Activated CD8-positive, alpha-beta T cell treated with anti-CD3 and anti-CD28 coated beads for 36 hours (primary cell): Measurements from ENCODE around the gene PGPEP1. TPM values are rescaled to one million over a fixed set of nuclear protein-coding genes. Genes with fewer than 3 reads are reported as not detected.

Experiments
- ATAC-seq: fragments of 200-7000 bp; cut with Tn5 transposase; one replicate; pipeline ENCODE4 v1.10.0; 2021; ENCODE audit warnings: mild to moderate bottlenecking, moderate library complexity
- CTCF ChIA-PET: fragments of 350-600 bp; sonication (Branson Sonifier 250); formaldehyde crosslinking; loops from one replicate; lab custom pipeline; 2021; ENCODE audit warnings: antibody characterized with exemption; lab: Charles Lee
- POLR2A ChIA-PET: fragments of 350-600 bp; sonication (Branson Sonifier 250); formaldehyde crosslinking; loops from one replicate; lab custom pipeline; 2021; ENCODE audit warnings: antibody characterized with exemption; lab: Charles Lee
- DNase-seq: peaks from one replicate; pipeline ENCODE4 v3.0.0-alpha.2; 2020
- H3K27ac Mint-ChIP-seq: one replicate; pipeline ENCODE4 v1.8.0; 2021; ENCODE audit warnings: mild to moderate bottlenecking, mixed read lengths
- H3K27me3 Mint-ChIP-seq: one replicate; pipeline ENCODE4 v1.8.0; 2021; ENCODE audit warnings: mixed read lengths
- H3K36me3 Mint-ChIP-seq: one replicate; pipeline ENCODE4 v1.8.0; 2021; ENCODE audit warnings: low read depth, mixed read lengths
- H3K4me1 Mint-ChIP-seq: one replicate; pipeline ENCODE4 v1.8.0; 2021; ENCODE audit warnings: low read depth, mixed read lengths
- H3K4me3 Mint-ChIP-seq: one replicate; pipeline ENCODE4 v1.8.0; 2021; ENCODE audit warnings: mild to moderate bottlenecking, moderate library complexity, mixed read lengths
- H3K9me3 Mint-ChIP-seq: one replicate; pipeline ENCODE4 v1.8.0; 2021; ENCODE audit warnings: mixed read lengths
- intact Hi-C: fragments of 100-400 bp; cut with micrococcal nuclease; formaldehyde crosslinking; loops from one replicate; pipeline ENCODE4 v1.10.0; 2022
- total RNA-seq, 2 experiments: library from RNA; stranded (reverse); gene quantifications; one replicate each; pipeline ENCODE4 v1.2.3, GENCODE V29; 2021
- TF ChIP-seq, protein P1 (sequence below): fragments of 200-600 bp; IDR thresholded peaks from one replicate; pipeline ENCODE4 v1.8.0; 2022; ENCODE audit warnings: antibody characterized with exemption, mild to moderate bottlenecking

The PGPEP1 gene
- total RNA-seq, 2 experiments from 2014 or later: 21.7 to 23.9 TPM

DNA sequence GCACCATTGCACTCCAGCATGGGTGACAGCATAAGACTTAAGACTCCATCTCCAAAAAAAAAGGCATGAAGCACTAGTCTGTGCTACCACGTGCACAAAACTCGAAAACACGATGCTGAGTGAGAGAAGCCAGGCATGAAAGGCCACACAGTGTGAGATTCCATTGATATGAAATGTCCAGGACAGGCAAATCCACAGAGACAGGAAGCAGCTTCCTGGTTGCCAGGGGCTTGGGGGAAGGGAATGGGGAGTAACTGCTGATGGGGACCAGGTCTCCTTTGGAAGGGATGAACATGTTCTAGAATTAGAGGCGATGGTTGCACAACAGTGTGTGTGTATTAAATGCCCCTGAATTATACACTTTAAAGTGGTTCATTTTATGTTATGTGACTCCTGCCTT, 43.1 kb upstream of the PGPEP1 start:
- Mint-ChIP-seq H3K4me1 (peaks cover 60% of the 10 kb centered on the region), H3K27ac (peak overlapping the region; percentile 70), H3K9me3 (no peaks in the 10 kb centered on the region), H3K36me3 (peaks cover 41% of the 10 kb centered on the region), H3K4me3 (no peak overlapping the region), H3K27me3 (no peaks in the 10 kb centered on the region)
- CTCF ChIA-PET: interaction anchor here (1.3 to 2.4 kb wide), 2 partner anchors 16 to 18 kb away, joined by 4 to 15 read pairs; partner anchors contain the start of gene JUND
- POLR2A ChIA-PET: interaction anchor here (0.6 to 4.6 kb wide), 4 partner anchors 13 to 127 kb away, joined by 3 to 48 read pairs (median 5); partner anchors contain the start of gene JUND
- DNase-seq (no peak), ATAC-seq (no peak)
- TF ChIP-seq, protein P1, sequence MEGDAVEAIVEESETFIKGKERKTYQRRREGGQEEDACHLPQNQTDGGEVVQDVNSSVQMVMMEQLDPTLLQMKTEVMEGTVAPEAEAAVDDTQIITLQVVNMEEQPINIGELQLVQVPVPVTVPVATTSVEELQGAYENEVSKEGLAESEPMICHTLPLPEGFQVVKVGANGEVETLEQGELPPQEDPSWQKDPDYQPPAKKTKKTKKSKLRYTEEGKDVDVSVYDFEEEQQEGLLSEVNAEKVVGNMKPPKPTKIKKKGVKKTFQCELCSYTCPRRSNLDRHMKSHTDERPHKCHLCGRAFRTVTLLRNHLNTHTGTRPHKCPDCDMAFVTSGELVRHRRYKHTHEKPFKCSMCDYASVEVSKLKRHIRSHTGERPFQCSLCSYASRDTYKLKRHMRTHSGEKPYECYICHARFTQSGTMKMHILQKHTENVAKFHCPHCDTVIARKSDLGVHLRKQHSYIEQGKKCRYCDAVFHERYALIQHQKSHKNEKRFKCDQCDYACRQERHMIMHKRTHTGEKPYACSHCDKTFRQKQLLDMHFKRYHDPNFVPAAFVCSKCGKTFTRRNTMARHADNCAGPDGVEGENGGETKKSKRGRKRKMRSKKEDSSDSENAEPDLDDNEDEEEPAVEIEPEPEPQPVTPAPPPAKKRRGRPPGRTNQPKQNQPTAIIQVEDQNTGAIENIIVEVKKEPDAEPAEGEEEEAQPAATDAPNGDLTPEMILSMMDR: no peak
- intact Hi-C loops: no loop called here

DNA sequence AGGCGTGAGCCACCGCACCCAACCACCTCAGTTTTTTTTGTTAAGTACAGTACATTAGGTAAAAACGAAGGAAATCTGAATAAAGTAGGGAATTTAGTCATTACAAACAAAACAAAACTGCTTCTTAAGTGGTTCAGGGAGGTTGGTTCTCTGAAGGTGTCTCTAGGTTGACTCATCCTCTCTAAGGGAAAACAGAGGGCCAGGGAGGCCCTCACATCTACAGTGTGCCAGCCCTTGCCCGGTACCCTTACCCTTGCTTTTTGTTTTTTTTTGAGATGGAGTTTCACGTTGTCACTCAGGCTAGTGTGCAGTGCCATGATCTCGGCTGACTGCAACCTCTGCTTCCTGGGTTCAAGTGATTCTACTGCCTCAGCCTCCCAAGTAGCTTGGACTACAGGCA, 41.8 kb upstream of the PGPEP1 start:
- Mint-ChIP-seq H3K27ac (peak overlapping the region; percentile 81), H3K4me3 (no peak overlapping the region), H3K27me3 (no peaks in the 10 kb centered on the region), H3K36me3 (peaks cover 40% of the 10 kb centered on the region), H3K9me3 (no peaks in the 10 kb centered on the region), H3K4me1 (peaks cover 57% of the 10 kb centered on the region)
- ChIA-PET POLR2A (interaction anchor here (1.2 to 4.6 kb wide), 2 partner anchors 8 to 18 kb away, joined by 3 to 48 read pairs; partner anchors contain the start of gene JUND), CTCF (interaction anchor here (7.6 kb wide), 1 partner anchor 19 kb away, joined by 166 read pairs; the partner anchor contains the start of gene JUND)
- ATAC-seq (peak; percentile 29), DNase-seq (no peak)
- TF ChIP-seq, protein P1: no peak
- intact Hi-C loops: no loop called here

DNA sequence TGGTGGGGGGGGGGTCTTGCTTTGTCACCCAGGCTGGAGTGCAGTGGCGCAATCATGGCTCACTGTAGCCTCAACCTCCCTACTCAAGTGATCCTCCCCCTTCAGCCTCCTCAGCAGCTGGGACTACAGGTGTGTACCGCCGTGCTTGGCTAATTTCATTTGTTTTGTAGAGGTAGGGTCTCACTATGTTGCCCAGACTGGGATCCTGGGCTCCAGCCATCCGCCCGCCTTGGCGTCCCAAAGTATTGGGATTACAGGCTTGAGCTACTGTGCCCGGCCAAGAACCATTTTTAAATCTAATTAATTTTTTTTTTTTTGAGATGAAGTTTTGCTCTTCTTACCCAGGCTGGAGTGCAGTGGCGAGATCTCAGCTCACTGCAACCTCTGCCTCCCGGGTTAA, 40.7 kb upstream of the PGPEP1 start:
- CTCF ChIA-PET: interaction anchor here (1.3 to 7.6 kb wide), 2 partner anchors 20 to 22 kb away, joined by 4 to 166 read pairs; partner anchors contain the start of gene JUND
- POLR2A ChIA-PET: interaction anchor here (0.6 to 4.6 kb wide), 3 partner anchors 9 to 104 kb away, joined by 3 to 48 read pairs (median 3); partner anchors contain the start of gene JUND
- ATAC-seq: no peak
- intact Hi-C loops: no loop called here
- Mint-ChIP-seq H3K36me3 (peaks cover 39% of the 10 kb centered on the region), H3K27me3 (no peaks in the 10 kb centered on the region), H3K9me3 (no peaks in the 10 kb centered on the region), H3K27ac (no peak overlapping the region), H3K4me3 (no peak overlapping the region), H3K4me1 (peaks cover 47% of the 10 kb centered on the region)
- TF ChIP-seq, protein P1: no peak
- no peak for DNase-seq

DNA sequence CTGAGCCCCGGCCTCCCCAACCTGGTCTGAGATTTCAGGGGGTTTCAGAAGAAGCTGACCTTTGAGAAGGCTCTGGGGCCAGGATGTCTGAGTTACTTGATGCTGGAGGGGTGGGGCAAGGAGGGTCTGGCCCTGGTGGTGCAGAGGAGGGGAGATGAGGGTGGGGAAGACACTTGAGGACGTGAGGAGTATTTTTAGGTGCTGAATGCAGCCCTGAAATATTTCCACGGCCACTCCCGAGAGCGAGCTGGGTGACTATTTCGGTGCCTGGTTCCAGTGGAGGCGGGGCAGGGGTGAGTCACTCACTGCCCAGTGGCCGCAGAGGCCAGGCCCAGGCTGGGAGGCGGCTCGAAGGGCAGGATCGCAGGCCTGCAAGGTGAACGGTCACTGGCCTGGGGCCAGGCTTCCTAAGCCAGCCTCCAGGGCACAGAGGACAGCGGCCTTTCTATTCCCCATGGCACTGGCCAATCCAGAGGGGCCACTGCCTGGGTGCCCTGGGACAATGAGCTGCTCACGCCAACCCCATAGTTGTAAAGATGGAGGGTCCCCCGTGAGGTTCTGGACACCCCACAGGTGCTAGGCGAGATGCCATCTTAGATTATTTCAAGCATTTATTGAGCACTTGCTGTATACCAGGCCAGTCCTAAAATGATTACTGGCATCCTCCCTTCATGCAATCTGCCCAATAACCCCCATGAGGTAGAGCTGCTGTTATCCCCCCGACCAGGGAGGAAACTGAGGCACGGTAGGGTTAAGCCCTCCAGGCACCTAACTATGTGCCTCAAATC, 39.3 kb upstream of the PGPEP1 start:
- peaks cover 43% of the 10 kb centered on the region for H3K4me1 Mint-ChIP-seq
- ChIA-PET POLR2A (interaction anchor here (1.0 to 23.1 kb wide), 4 partner anchors 9 to 30 kb away, joined by 4 to 592 read pairs (median 99); partner anchors contain the start of genes JUND and LSM4), CTCF (interaction anchor here (0.9 to 7.6 kb wide), 2 partner anchors 21 to 28 kb away, joined by 4 to 166 read pairs; partner anchors contain the start of gene JUND)
- no peak for ATAC-seq
- peak overlapping the region; percentile 32 for H3K4me3 Mint-ChIP-seq
- TF ChIP-seq, protein P1: no peak
- DNase-seq: no peak
- H3K36me3 Mint-ChIP-seq: peaks cover 43% of the 10 kb centered on the region
- H3K27ac Mint-ChIP-seq: peak overlapping the region; percentile 75
- intact Hi-C loops: no loop called here
- no peaks in the 10 kb centered on the region for H3K27me3 Mint-ChIP-seq
- H3K9me3 Mint-ChIP-seq: no peaks in the 10 kb centered on the region
